ENCODE data around the gene SYT9.

The SYT9 gene

GRCh38 chr11:7435176-7435575 is 183.5 kb downstream of the SYT9 start:
- H3K4me1 ChIP-seq (ENCODE audit: control insufficient read depth, insufficient read depth, low read length): no peaks in the 10 kb centered on the region
- TF ChIP-seq ZNF223 (tag by site-specific recombination; IDR thresholded peaks at IDR 0.05): no peak
- no peak for TF ChIP-seq ZNF692 (tag by site-specific recombination; IDR thresholded peaks at IDR 0.05)
- TF ChIP-seq ZBTB10 (tag by site-specific recombination; IDR thresholded peaks at IDR 0.05): no peak
- TF ChIP-seq ZNF148 (tag by site-specific recombination; IDR thresholded peaks at IDR 0.05; ENCODE audit: borderline replicate concordance): no peak
- TF ChIP-seq ZSCAN16 (tag by site-specific recombination; IDR thresholded peaks at IDR 0.05): no peak
- no peak for TF ChIP-seq ZNF501 (tag by site-specific recombination; IDR thresholded peaks at IDR 0.05)
- no peak for TF ChIP-seq INSM2 (tag by site-specific recombination; IDR thresholded peaks at IDR 0.05)
- TF ChIP-seq ZNF558 (tag by site-specific recombination; IDR thresholded peaks at IDR 0.05): no peak
- ChIA-PET POLR2A (no interaction called here), CTCF (no interaction called here)
- peaks cover 0 to 5% of the 10 kb centered on the region in 2 experiments; a peak in 1 of 3 replicates for H3K36me3 ChIP-seq (ENCODE audit: control insufficient read depth in 2 of 2, insufficient read depth in 1 of 2, low read length in 2 of 2)
- H3K27ac ChIP-seq (ENCODE audit: extremely low read depth, low read depth, low read length): no peak overlapping the region
- no peaks in the 10 kb centered on the region for H3K9me3 ChIP-seq (ENCODE audit: control insufficient read depth, insufficient read depth, low read depth, low read length)
- H3K4me3 ChIP-seq (ENCODE audit: low read depth, low read length): no peak overlapping the region

- Histone ChIP-seq H3K27ac (ENCODE audit: extremely low read depth, low read depth, low read length) (no peak overlapping the region), H3K4me1 (ENCODE audit: control insufficient read depth, insufficient read depth, low read length) (no peaks in the 10 kb centered on the region), H3K4me3 (ENCODE audit: low read depth, low read length) (no peak overlapping the region), H3K36me3 (ENCODE audit: control insufficient read depth in 2 of 2, insufficient read depth in 1 of 2, low read length in 2 of 2) (peaks cover 0 to 5% of the 10 kb centered on the region in 2 experiments; a peak in 1 of 3 replicates), H3K9me3 (ENCODE audit: control insufficient read depth, insufficient read depth, low read depth, low read length) (no peaks in the 10 kb centered on the region)
- TF ChIP-seq WT1 (tag by site-specific recombination; IDR thresholded peaks at IDR 0.05) (no peak), ZNF776 (tag by site-specific recombination; IDR thresholded peaks at IDR 0.05; ENCODE audit: borderline replicate concordance) (no peak), SP3 (tag by site-specific recombination; IDR thresholded peaks at IDR 0.05) (no peak), ZNF138 (tag by site-specific recombination; IDR thresholded peaks at IDR 0.05; ENCODE audit: borderline replicate concordance) (no peak), ZFP41 (tag by site-specific recombination; IDR thresholded peaks at IDR 0.05; ENCODE audit: borderline replicate concordance) (no peak), ZNF658 (tag by site-specific recombination; IDR thresholded peaks at IDR 0.05) (no peak), MZF1 (tag by site-specific recombination; IDR thresholded peaks at IDR 0.05; ENCODE audit: borderline replicate concordance) (no peak), ZNF223 (tag by site-specific recombination; IDR thresholded peaks at IDR 0.05) (no peak)
- ChIA-PET POLR2A (no interaction called here), CTCF (interaction anchor here (0.9 to 1.8 kb wide), 4 partner anchors 83 to 292 kb away, joined by 3 to 8 read pairs (median 4); no protein-coding TSS in a partner anchor)
These were observed 184.4 kb downstream of the SYT9 start for GRCh38 chr11:7436146-7436545.
